ENCODE data around the gene BAIAP2.

DNA sequence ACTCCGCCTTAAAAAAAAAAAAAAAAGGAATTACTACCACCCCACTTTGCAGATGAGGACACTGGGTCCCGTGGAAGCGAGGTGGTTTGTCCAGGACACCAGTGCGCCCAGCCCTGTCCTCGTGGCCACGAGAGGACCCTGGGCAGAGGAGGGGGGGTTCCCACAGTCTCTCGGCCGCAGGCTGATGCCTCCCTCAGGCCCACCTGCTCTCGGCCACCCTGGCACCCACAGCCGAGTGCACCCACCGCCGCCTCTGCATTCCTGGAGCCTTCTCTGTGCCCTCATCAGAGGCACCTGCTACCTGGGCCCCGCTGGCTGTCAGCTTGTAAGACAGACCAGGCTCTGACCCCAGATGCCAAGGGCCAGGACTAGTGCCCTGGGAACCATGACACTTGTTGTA is 102.3 kb downstream of the BAIAP2 start:
- TF ChIP-seq, protein P1, sequence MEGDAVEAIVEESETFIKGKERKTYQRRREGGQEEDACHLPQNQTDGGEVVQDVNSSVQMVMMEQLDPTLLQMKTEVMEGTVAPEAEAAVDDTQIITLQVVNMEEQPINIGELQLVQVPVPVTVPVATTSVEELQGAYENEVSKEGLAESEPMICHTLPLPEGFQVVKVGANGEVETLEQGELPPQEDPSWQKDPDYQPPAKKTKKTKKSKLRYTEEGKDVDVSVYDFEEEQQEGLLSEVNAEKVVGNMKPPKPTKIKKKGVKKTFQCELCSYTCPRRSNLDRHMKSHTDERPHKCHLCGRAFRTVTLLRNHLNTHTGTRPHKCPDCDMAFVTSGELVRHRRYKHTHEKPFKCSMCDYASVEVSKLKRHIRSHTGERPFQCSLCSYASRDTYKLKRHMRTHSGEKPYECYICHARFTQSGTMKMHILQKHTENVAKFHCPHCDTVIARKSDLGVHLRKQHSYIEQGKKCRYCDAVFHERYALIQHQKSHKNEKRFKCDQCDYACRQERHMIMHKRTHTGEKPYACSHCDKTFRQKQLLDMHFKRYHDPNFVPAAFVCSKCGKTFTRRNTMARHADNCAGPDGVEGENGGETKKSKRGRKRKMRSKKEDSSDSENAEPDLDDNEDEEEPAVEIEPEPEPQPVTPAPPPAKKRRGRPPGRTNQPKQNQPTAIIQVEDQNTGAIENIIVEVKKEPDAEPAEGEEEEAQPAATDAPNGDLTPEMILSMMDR (IDR thresholded peaks at IDR 0.05; ENCODE audit: low read length) = no peak
- TF ChIP-seq EZH2 (optimal IDR thresholded peaks at IDR 0.05; ENCODE audit: low read depth, low read length) = no peak
- TF ChIP-seq EZH2phosphoT487 (IDR thresholded peaks at IDR 0.05; ENCODE audit: low read length) = no peak
